COLO668 (cell line): ENCODE results near the gene POLE.

Experiments used
- DNase-seq: peaks from one replicate; lab custom pipeline; 2025; ENCODE audit not compliant: unreplicated experiment; lab: John Stamatoyannopoulos, UW

POLE gene

DNA sequence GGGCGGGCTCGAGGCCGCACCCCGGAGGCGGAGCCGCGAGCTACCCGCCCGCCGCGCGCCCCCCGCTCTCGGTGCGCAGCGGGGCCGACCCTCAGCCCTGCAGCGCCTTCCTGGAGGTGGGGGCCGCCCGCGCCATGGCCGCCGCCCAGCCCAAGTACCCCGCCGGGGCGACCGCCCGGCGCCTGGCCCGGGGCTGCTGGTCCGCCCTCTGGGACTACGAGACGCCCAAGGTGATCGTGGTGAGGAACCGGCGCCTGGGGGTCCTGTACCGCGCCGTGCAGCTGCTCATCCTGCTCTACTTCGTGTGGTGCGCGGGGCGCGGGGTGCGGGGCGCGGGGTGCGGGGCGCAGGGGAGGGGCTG is 68.5 kb downstream of the POLE start, which contains the start of gene P2RX2:
Gene P2RX2, plus strand, starts transcription at position 94 of the 361 bp plus-strand sequence. Its CDS starts 41 bp downstream, at position 135.
- no peak for DNase-seq

DNA sequence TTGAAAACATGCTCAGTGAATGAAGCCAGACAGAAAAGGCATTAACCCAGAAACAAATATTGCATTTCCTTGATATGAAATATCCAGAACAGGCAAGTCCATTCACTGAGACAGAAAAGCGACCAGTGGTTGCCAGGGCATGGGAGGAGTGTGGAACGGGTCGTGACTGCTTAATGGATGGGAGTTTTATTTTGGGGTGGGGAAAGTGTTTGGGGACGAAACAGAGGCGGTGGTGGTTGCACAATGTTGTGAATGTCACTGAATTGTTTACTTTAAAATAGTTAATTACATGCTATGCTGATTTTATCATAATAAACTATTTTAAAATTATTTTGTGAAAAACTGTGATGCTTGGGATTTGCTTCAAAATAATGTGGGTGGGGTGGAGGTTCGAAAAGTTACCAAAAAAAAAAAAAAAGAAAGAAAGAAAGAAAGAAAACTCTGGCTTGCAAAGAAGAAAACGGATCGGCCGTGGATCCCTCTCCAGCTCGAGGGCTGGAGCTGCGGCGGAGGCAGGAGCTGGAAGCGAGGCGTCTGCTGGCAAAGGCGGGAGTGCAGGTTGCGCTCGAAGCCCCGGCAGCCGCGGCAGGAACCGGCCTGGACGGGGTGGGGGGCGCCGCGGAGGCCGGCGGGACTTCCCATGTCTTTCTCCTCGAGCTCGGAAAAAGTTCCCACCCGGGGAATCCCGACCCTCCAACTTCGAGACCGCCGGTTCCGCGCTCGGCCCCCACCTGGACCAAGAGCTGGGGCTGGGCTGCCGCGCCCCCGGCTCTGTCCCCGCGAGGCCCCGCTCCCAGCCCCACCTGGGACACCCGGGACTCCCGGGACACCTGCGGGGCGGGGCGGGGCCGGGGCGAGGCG is 69.1 kb downstream of the POLE start:
- DNase-seq = no peak

DNA sequence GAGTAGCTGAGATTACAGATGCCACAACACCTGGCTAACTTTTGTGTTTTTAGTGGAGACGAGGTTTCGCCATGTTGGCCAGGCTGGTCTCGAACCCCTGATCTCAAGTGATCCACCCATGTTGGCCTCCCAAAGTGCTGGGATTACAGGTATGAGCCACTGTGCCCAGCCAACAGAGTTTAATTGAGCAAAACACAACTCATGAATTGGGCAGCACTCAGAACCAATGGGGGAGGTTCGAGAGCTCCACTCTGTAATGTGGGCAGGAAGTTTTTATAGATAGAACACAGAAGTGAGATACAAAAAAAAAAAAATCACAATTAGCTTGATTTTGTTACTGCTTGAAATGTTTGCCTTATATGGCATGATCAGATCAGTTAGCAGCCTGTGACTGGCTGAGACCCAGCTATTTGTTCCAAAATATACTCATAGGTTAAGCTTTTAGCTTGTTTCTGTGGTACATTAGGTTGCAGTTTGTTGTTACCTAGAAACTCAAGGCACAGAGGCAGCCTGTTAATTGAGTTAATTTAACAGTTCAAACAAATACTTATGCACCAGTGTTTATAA is 69.9 kb downstream of the POLE start:
- DNase-seq = no peak

DNA sequence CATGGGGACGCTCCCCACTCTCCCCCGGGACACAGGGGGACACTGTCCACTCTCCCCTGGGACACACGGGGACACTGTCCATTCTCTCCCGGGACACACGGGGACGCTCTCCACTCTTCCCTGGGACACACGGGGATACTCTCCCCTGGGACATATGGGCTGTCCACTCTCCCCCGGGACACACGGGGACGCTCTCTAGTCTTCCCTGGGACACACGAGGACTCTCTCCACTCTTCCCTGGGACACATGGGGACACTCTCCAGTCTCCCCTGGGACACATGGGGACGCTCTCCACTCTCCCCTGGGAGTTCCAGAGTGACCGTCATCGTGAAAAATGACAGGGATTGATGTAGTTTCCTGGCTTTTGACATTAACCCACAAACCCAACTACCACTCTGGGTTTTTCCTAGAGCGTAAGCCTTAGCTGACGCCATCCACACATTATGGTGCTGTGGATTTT is 71.5 kb downstream of the POLE start:
- no peak for DNase-seq

DNA sequence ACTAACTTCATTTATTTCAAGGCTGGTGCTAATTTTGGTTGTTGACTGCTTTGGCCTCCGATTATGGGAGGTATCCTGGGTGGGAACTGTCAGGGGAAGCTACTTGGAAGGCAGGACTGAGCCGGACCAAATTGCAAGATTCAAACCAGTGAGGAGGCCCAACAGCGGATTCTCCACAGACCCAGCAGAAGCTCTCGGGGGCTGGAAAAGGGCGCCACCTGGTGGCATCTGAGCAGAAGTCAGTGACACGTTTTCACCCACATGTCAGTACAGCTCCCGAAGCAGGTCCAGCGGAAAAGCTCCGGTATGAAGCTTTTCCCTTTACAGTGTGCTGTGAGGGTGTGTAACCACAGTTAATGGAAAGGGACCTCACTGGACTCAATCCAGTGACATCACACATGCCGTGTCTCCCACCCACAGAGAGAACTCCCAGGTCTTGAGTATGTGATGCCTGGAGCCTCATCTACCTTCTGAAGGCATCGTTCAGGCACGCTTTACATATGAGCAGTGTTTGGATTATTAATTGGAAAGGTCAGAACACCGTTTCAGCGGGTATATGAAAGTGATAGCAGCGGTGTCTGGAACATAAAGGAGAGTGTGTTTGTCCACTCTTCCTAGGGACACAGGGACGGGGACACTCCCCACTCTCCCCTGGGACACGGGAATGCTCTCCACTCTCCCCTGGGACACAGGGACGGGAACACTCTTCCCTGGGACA is 72.1 kb downstream of the POLE start:
- peak; percentile 70 for DNase-seq

DNA sequence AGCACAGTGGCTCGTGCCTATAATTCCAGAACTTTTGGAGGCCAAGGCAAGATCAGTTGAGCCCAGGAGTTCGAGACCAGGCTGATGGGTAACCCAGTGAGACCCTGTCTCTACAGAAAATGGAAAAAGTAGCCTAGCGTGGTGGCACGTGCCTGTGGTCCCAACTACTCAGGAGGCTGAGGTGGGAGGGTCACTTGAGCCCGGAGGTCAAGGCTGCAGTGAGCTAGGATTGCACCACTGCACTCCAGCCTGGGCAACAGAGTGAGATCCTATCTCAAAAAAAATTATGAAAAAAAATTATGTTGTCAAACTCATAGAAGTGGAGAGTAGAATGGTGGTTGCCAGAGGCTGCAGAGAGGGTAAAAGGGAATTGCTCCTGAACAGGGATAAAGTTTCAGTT is 73.1 kb downstream of the POLE start:
- no peak for DNase-seq

DNA sequence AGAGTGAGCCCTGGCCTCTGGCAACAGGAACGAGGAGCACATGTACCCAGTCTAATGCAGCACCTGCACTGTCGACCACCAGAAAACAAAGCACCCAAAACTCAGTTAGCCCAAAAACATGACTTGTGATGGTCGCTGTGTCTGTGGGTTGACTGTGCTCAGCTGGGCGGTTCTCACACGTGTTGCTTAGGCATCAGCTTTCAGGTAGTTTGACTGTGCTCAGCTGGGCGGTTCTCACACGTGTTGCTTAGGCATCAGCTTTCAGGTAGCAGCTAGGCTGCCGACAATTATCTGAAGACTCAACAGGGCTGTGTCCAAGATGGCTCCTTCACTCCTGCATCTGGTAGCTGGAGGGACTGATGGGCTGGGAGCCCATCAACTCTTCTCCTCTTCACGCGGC is 75.5 kb downstream of the POLE start:
- DNase-seq = no peak

DNA sequence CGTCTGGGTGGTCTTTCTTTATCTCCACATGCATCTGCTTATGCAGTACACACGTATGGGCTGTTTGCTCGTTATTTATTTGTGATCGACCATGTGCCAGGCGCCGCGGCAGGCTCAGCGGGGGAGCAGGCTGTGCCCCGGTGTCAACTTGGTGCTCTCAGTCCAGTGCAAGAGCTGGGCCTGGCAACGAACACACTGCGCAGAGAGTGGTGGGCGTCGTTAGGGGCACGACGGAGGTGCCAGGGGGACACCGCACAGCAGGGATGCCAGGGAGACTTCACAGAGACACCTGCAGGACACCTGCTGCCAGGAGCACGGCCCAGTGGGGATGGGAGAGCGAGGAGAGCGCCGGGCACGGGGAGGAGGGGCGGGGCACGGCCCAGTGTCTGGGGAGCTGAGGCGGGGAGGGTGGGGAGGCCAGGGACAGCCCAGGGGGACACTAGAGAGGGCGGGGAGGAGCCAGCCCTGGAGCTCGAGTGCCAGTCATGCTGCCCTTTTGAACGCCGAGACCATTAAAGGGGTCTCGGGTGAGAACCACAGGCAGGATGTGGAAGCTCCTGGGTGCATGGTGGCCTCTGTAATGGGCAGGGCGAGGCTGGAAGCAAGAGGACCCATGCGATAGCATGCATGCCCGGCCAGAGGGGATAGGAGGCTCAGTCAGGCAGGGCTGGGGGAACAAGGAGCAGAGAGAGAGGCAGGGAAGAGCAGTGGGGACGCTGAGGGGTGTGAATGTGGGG is 76.1 kb downstream of the POLE start:
- no peak for DNase-seq

DNA sequence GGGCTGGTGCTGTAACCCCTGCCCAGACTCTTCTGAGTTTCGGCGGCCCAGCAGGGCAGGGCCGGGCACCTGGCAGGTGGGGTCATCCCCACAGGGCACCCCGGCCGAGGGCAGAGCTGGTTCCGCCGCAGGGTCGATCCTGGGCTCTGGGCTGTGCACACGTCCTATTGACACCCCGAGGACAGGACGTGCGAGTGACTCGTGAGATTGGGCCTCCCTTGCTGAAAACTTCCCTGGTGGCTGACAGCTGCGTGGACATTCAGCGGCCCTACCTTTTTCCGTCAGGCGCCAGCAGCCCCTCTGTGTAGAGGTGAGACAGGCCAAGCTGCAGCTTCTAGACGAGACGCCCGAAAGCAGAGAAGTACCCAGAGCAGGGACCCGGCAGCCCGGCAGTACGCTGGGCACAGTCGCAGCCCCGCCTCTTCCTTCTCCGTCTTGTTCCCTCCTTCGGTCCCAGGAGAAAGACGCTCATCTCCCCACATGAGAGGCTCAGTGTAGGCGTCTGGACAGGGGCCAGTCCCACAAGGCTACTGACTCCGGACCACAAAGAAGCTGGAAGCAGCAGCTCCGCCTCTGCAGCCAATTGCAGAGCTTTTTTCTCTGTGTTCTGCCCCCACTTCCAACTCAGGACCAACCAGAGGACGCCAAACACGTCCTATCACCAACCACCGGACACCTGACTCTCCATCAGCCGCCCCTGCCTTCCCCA is 76.9 kb downstream of the POLE start, which contains the start of gene LRCOL1:
Gene LRCOL1, minus strand, starts transcription at position 532 of the 709 bp plus-strand sequence. CDS start 4,331 bp downstream, outside the sequence.
- no peak for DNase-seq

DNA sequence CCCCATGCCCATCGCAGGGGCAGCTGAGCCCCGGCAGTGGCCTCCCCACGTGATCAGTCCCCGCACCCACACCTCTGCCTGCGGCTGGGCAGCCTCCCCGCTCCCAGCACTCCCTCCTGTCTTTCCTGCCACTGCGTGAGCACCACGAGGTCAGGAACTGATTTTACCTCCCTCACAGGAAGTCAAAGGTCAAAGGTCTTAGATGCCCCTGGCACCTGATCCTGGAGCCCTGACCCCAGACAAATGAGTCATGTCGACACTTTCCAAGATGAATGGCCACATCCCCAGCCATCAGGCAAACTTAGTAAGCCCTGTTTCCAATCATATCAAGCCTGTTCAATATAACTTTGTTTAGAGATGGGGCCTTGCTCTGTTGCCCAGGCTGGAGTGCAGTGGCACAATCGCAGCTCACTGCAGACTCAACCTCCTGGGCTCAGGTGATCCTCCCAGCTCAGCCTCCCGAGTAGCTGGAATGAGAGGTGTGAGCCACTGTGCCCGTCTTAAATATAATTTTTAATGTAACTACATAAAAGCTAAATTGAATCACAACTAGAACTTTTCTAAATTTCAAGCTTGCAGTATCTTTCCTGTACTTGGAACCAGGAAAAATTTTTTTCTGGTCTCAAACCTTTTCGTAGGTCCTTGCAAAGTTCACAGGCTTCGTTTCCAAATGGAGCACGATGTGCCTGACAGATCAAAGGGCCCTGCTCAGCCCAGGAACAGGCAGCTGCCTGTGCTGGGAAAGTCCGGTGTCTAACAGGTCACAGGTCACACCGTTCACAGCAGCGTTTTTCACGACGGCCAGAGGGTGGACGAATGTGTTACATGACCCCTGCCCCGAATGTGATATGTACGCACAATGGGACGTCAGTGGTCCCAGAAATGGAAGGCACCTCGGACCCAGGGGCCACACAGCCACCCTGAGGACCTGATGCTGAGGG is 78.6 kb downstream of the POLE start:
- DNase-seq = no peak

DNA sequence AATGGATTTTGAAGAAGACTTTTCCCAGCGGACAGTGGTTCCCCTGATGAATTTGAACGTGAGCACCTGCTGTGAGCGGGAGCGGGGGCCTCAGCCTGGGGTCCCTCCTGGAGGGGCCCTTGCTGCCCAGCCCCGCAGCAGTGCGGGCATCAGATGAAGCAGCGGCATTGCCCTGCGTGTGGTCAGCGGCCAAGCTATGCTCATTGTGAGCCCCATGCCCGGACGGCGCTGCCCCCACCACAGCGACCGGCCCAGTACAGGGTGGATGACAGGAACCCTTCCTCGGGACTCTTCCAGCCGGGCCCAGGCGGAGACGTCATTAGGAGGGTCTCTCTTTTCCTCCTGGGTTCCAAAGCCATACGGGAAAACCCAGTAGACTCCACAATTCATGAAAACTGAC is 80.2 kb downstream of the POLE start:
- no peak for DNase-seq

DNA sequence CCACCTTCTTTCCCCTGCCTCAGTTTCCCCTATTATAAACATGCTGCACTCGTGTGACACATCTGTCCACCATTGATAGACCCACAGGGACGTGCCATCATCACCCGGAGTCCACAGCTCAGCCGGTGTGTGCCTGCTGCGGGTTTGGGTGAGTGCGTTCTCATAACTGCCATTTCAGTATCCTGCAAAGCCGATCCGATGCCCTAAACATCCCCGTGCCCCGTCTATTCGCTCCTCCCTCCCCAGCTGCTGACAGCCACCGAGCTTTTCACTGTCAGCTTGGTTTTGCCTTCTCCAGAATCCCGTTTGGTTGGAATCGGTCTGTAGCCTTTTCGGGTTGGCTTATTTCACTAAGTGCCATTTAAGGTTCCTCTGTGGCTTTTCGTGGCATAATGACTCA is 80.7 kb downstream of the POLE start:
- DNase-seq = no peak

DNA sequence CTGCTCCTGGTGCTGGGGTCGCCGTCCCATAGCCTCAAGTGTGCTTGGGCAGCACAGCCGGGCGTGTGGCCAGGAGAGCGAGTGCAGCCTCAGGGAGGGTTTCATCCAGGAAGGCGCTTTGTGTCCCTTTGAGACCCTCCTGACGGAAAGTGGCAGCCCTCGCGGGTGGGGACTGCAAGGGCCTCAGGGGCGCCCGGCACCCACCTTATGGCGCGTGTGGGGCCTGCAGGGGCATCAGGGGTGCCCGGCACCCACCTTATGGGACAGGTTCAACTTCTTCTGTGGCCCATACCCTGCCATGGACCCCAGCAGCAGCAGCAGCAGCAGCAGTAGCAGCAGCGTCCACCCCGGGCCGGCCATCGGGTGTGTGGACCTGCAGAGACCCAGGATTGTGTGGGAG is 81.2 kb downstream of the POLE start:
- no peak for DNase-seq

DNA sequence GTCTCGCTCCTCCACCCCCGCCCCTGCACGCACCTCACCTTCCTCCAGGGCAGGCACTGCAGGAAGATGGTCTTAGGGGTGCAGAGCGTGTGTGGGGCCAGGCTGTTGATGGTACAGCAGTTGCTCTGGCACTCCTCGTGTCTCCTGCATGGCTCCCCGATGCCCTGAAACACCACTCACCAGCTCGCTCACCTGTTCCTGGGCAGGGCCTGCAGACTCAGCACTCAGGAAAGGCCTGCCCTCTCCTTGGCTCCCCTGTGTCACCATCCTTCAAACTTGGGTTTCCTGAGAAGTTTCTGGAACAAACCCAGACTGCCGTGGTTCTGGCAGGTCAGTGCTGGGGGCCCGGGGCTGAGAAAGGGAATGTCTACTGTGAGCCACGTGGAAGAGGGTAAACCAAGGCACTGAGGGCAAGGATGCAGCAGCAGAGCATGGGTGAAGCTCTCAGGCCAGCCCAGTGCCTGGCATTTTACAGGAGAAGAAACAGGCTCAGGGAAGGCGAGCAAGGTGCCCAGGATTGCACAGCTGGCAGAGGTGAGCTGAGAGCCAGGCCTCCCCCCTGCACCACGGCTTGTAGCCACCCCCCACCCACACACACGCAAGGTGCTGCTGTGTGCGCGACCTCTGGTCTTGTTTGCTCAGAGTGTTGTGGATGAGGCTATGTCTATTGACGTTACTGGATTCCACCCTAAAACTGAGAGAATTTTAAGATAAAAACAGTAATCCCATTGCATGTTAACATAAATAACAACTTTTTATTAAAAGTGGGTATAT is 82.3 kb downstream of the POLE start:
- no peak for DNase-seq

DNA sequence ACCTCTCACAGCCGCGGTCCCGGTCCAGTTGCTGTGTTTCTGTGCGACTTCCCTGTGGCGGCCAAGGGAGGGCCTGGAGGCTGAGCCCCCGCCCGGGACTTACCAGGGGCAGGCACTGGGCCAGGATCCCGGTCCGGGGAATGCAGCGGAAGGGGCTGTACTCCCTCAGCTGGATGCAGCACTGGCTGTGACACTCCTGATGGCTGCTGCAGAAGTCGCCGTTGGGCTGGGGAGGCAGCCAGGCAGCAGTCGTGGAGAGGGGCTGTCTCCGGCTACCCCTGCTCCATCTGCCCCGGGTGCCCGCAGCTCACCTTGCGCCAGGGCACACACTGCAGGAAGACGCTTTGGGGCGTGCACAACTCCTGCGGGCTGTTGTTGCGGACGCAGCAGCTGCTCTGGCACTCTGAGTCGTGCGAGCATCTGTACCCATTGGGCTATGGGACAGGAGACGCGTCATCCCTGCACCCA is 83.0 kb downstream of the POLE start:
- no peak for DNase-seq

DNA sequence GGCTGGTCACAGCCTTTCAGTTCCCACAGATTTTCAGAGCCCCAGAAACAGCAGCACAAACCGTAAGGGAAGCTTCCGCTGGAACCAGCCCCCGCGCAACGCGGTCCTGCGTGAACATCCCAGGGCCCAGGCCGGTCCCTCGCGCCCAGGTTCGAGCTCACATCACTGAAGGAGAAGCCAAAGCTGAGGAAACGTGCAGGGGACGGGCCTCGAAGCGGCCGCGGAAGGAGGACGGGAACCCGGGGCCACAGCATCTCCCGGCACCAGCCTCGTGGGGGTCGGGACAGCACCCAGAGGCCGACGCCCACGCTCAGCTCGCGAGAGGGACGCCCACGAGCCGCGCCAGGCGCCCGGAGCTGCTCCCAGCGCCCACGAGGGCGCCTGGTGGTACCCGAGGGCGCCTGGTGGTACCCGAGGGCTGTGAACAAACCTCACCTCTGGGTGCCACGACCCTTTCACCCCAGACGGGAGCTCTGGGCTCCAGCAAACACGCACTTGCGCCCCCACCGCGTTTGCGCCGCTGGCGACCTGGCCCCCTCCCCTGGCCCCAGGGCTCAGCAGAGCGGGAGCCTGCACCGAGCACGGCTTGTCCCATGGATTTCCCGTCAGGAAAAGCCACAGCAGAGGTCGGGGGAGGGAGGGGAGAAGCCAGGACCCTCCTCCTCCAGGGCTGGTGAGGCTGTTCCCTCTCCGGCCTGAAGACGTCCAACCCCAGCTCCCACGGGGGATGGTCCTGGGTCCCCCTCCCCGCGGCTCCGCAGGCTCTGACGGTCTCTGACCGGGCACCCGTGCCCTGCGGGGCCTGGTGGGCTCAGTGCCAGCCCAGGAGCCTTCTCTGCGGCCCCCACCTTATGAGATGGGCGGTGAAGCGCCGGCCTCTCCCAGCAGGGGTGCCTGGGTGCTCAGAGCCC is 83.6 kb downstream of the POLE start:
- DNase-seq = no peak

DNA sequence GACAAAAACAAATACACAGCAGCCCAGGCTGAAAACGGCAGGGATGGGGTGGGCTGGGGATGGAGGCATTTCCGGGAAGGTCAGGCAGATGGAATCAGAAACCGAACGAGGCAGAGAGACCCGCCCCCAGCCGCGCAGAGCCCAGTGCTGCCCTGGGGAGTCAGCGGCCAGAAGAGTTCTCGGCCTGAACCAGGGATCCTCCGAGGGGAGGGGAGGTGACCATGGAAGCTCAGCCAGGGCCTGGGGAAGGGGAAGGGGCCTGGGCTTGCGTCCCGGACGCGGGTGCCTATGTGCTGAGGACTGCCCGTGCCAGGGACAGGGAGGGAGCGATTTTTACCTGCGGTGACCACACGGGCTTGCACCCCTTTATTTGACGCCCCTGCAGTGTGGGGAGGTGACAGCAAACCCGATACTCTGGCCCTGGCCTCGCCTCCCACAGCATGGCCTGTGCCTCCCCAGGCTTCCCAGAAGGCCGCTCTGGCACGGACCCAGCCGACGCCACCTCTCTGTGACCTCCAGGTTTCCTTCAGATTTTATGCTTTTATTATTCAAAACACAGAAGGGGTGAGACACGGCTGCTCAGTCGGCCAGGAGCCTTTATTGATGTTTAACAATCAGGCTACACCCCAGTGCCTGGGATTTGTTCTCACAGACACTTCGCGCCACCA is 84.4 kb downstream of the POLE start:
- no peak for DNase-seq
